IPS-20b (cell line): ENCODE results near the gene C22orf31.
A peak's percentile ranks its signal among the peaks of the same experiment; 100 is the strongest.

ENCODE experiments used
- H3K27ac ChIP-seq: one replicate; pipeline ENCODE4 v1.5.1; 2013; ENCODE audit warnings: low read length
- H3K27me3 ChIP-seq: 2 replicates; pipeline ENCODE4 v1.6.1; 2013; ENCODE audit warnings: mild to moderate bottlenecking, low read length, inconsistent platforms; ENCODE audit not compliant: insufficient read depth
- H3K36me3 ChIP-seq: 2 replicates; pipeline ENCODE4 v1.6.1; 2013; ENCODE audit warnings: low read depth, mild to moderate bottlenecking, inconsistent platforms, low read length, moderate library complexity; ENCODE audit not compliant: insufficient read depth
- H3K4me1 ChIP-seq: 2 replicates; pipeline ENCODE4 v1.6.1; 2013; ENCODE audit warnings: mild to moderate bottlenecking, control low read depth, inconsistent platforms, low read length, moderate library complexity; ENCODE audit not compliant: insufficient read depth
- H3K4me3 ChIP-seq: 2 replicates; pipeline ENCODE4 v1.5.1; 2013; ENCODE audit warnings: mild to moderate bottlenecking, low read length, inconsistent platforms
- H3K9ac ChIP-seq: 2 replicates; pipeline ENCODE4 v1.6.1; 2013; ENCODE audit warnings: low read depth, mild to moderate bottlenecking, inconsistent platforms, low read length, moderate library complexity
- H3K9me3 ChIP-seq: 2 replicates; pipeline ENCODE4 v1.6.1; 2013; ENCODE audit warnings: mild to moderate bottlenecking, low read depth, low read length, inconsistent platforms; ENCODE audit not compliant: insufficient read depth

C22orf31 gene

DNA sequence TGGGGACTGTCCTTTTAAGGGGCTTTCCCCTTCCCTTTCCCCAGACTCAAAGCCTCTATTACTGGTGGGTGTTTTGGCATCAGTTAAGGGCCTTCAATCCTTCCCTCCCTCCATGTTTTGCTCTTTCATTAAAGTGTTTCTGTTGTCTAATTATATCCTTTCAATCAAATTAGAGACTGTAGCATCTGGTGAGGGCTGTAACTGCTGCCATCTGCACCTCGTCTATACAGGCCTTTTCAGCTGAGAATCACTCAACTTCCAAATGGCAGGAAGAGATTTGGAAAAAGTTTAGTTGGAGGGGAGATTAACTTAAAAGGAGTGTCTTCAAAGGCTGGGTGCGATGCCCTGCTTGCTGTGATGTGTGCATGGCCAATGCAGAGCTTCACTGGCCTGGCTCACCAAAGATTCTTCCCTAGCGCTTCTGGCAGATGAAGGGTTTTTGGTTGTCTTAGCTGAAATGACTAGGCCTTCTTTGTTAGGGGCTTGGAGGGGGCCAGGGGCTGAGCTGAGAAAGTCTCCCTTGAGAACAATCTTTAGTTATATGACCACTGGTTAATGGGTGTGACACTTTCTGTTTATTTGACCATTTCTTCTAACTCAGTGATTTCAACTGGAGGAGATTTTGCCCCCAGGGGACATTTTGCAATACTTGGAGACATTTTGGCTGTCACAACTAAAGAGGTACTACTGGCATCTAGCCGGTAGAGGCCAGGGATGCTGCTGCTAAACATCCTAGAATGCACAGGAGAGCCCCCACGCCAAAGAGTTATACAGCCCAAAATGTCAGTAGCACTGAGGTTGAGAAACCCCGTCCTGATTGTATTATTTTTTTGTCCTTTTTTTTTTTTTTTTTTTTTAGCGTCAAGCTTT, 18.7 kb upstream of the C22orf31 start:
- Histone ChIP-seq H3K36me3 (no peaks in the 10 kb centered on the region), H3K27ac (no peak overlapping the region), H3K9me3 (no peaks in the 10 kb centered on the region), H3K4me1 (peaks cover 5% of the 10 kb centered on the region; the same call in 1 of the 2 replicates), H3K9ac (no peak overlapping the region), H3K27me3 (peaks cover 9% of the 10 kb centered on the region; the same call in 1 of the 2 replicates), H3K4me3 (no peak overlapping the region)

DNA sequence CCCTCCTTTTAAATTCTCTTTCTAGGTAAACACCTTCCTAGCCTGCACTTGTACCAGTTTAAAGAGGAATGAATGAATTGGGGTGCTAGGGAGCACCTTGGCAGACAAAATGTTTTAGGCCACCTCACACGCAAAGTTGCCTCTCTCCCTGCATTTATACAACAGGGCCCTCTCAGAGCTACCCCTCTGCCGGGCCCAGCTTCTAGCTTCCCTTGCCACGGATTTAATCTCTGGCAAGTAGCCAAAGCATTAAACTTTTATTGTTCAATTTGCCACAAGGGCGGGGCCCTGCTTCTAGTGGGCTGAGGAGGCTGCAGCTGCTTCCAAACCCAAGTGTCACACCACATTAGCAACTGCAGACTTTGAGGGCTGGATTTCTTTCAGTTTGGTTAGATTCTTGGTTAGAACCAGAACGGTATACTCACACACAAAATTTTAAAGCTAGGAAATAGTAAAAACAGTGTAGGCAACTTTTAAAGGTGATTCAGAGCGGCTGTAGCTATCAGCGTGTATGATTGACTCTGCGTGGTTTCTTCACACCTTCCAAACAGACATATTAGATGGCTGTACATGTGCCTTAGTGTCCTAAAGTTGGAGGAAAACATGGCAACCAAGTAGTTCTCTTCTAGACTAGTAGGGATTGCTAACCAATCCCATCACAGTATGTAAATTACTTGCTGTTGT, 17.7 kb upstream of the C22orf31 start:
- H3K27me3 ChIP-seq = peaks cover 19% of the 10 kb centered on the region
- H3K4me3 ChIP-seq = no peak overlapping the region
- H3K27ac ChIP-seq = no peak overlapping the region
- no peaks in the 10 kb centered on the region for H3K36me3 ChIP-seq
- no peak overlapping the region for H3K9ac ChIP-seq
- H3K9me3 ChIP-seq = no peaks in the 10 kb centered on the region
- H3K4me1 ChIP-seq = peaks cover 5% of the 10 kb centered on the region; the same call in 1 of the 2 replicates

GRCh38 chr22:29078869-29079207, 17.2 kb upstream of the C22orf31 start:
- Histone ChIP-seq H3K27me3 (peaks cover 24% of the 10 kb centered on the region), H3K36me3 (no peaks in the 10 kb centered on the region), H3K9me3 (no peaks in the 10 kb centered on the region), H3K4me1 (peaks cover 2% of the 10 kb centered on the region; the same call in 1 of the 2 replicates), H3K9ac (no peak overlapping the region), H3K4me3 (no peak overlapping the region), H3K27ac (no peak overlapping the region)

GRCh38 chr22:29078036-29078868, 16.6 kb upstream of the C22orf31 start:
- Histone ChIP-seq H3K4me1 (no peaks in the 10 kb centered on the region; the same call in 1 of the 2 replicates), H3K27ac (no peak overlapping the region), H3K9me3 (no peaks in the 10 kb centered on the region), H3K36me3 (no peaks in the 10 kb centered on the region), H3K4me3 (no peak overlapping the region), H3K27me3 (peaks cover 30% of the 10 kb centered on the region), H3K9ac (no peak overlapping the region)

DNA sequence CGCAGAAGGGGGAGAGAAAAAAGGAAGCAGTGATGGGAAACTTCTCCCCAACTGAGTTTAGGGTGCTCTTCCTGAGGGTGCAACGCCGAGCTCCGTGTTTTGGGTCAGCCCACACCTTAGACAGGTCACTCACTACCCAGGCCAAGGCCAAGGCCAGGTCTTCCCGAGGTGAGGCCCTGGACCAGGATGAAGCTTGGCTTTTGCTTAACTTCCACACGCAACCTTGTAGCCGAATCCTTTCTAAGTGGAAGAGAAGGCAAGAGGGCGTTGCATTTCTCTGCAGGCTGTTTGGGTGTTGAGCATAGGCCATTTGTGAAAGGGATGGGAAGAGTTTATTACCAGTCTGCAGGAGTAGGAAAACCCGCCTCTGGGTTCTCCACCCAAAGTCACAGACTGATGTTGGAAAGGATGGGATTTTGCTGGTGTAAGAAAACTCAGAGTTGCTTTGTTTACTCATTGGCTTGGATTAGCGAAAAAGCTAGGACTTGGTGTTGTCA, 12.7 kb upstream of the C22orf31 start:
- Histone ChIP-seq H3K27me3 (peaks cover 65% of the 10 kb centered on the region), H3K9ac (peak overlapping the region; percentile 3; the same call in 1 of the 2 replicates), H3K27ac (no peak overlapping the region)

GRCh38 chr22:29073618-29074275, 12.1 kb upstream of the C22orf31 start:
- Histone ChIP-seq H3K9me3 (no peaks in the 10 kb centered on the region), H3K27ac (no peak overlapping the region), H3K9ac (peak overlapping the region; percentile 3; the same call in 1 of the 2 replicates), H3K27me3 (peaks cover 70% of the 10 kb centered on the region), H3K4me3 (peak overlapping the region; percentile 68), H3K4me1 (peaks cover 7% of the 10 kb centered on the region; the same call in 1 of the 2 replicates), H3K36me3 (no peaks in the 10 kb centered on the region)

More for the DNA sequence above, 12.7 kb upstream of the C22orf31 start:
- Histone ChIP-seq H3K9me3 (no peaks in the 10 kb centered on the region), H3K36me3 (no peaks in the 10 kb centered on the region), H3K4me3 (peak overlapping the region; percentile 68), H3K4me1 (peaks cover 7% of the 10 kb centered on the region; the same call in 1 of the 2 replicates)

GRCh38 chr22:29072979-29073617, 11.5 kb upstream of the C22orf31 start, which contains the start of gene KREMEN1:
TSS of gene KREMEN1 (plus strand) at chr22:29073035. CDS start at chr22:29073131, 96 bp downstream.
- Histone ChIP-seq H3K27ac (no peak within 1 kb of the TSS), H3K9ac (peak within 1 kb of the TSS; percentile 3; the same call in 1 of the 2 replicates), H3K4me3 (peak within 1 kb of the TSS; percentile 68), H3K9me3 (no peaks in the 10 kb centered on the region), H3K4me1 (peaks cover 7% of the 10 kb centered on the region; the same call in 1 of the 2 replicates), H3K36me3 (no peaks in the 10 kb centered on the region), H3K27me3 (peaks cover 70% of the 10 kb centered on the region)

DNA sequence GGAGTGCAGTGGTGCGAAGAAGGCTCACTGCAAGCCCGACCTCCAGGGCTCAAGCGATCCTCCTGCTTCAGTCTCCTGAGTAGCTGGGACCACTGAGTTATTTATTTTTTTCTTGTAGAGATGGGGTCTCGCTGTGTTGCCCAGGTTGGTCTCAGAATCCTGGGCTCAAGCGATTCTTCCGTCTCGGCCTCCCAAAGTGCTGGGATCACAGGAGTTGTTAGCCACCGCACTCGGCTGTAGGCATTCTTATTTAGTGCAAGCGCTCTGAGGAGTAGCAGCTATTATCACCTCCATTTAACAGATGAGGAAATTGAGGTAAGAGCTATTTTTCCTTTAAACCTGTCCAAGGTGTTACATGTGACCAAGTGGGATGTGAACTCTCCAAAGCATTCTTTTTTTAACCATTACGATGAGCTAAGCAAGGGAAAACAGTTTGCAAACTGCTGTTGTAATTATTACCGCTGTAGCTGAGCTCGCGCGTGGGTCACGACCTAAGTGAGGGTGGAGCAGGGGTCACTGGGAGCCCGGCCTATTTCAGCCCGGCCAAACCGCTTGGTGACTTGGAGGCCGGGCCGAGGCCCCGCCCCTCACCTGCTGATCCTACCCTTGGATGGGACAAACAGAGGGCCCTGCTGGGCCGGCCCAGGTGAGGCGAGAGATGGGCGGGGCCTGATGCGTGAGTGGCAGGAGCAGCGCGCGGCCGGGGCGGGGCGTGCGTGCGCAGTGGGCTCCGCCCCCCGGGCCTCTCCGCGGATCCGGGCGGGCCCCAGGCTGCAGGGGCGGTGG, 10.8 kb upstream of the C22orf31 start:
- Histone ChIP-seq H3K9me3 (no peaks in the 10 kb centered on the region), H3K27ac (no peak overlapping the region), H3K4me1 (peaks cover 7% of the 10 kb centered on the region; the same call in 1 of the 2 replicates), H3K27me3 (peaks cover 70% of the 10 kb centered on the region), H3K4me3 (peak overlapping the region; percentile 61), H3K36me3 (no peaks in the 10 kb centered on the region), H3K9ac (no peak overlapping the region)

- H3K9ac ChIP-seq = no peak overlapping the region
- no peak overlapping the region for H3K27ac ChIP-seq
- no peaks in the 10 kb centered on the region for H3K9me3 ChIP-seq
- peak overlapping the region; percentile 61 for H3K4me3 ChIP-seq
- H3K36me3 ChIP-seq = no peaks in the 10 kb centered on the region
- H3K4me1 ChIP-seq = peaks cover 7% of the 10 kb centered on the region; the same call in 1 of the 2 replicates
- H3K27me3 ChIP-seq = peaks cover 70% of the 10 kb centered on the region
Observed at GRCh38 chr22:29071261-29072045, 9.8 kb upstream of the C22orf31 start.
